DOHH2 (cell line): ENCODE data around the gene KISS1R.

Source experiments
- H3F3A ChIP-seq: fragments of 200-600 bp; sonication (generic), shearing (Covaris generic); 2 replicates; pipeline ENCODE4 v1.6.0; 2016; ENCODE audit warnings: antibody characterized with exemption, mild to moderate bottlenecking; ENCODE audit not compliant: control insufficient read depth, insufficient read depth
- H3K27ac ChIP-seq: fragments of 200-600 bp; sonication (generic); 2 replicates; pipeline ENCODE4 v1.5.1; 2014; ENCODE audit warnings: low read depth, mild to moderate bottlenecking, low read length, moderate library complexity
- H3K27me3 ChIP-seq: fragments of 200-600 bp; sonication (generic); 2 replicates; pipeline ENCODE4 v1.6.1; 2014; ENCODE audit warnings: mild to moderate bottlenecking, low read length, mixed read lengths; ENCODE audit not compliant: control insufficient read depth
- H3K36me3 ChIP-seq: fragments of 200-600 bp; sonication (generic); 2 replicates; pipeline ENCODE4 v1.6.1; 2014; ENCODE audit warnings: mild to moderate bottlenecking, low read length, moderate library complexity, mixed read lengths; ENCODE audit not compliant: control insufficient read depth
- H3K4me1 ChIP-seq: fragments of 200-600 bp; sonication (generic); 2 replicates; pipeline ENCODE4 v1.6.1; 2014; ENCODE audit warnings: mild to moderate bottlenecking, low read length, mixed read lengths; ENCODE audit not compliant: control insufficient read depth
- H3K4me2 ChIP-seq: fragments of 200-600 bp; sonication (generic); 2 replicates; pipeline ENCODE4 v1.6.0; 2014; ENCODE audit warnings: mild to moderate bottlenecking, low read length, moderate library complexity
- H3K4me3 ChIP-seq: fragments of 200-600 bp; sonication (generic); 2 replicates; pipeline ENCODE4 v1.5.1; 2014; ENCODE audit warnings: mild to moderate bottlenecking, low read length, mixed read lengths
- H3K79me2 ChIP-seq: fragments of 200-600 bp; sonication (generic); 2 replicates; pipeline ENCODE4 v1.6.1; 2014; ENCODE audit warnings: mild to moderate bottlenecking, low read length, mixed read lengths; ENCODE audit not compliant: control insufficient read depth
- H3K9me2 ChIP-seq: fragments of 200-600 bp; sonication (generic); replicated peaks from 2 replicates; pipeline ENCODE4 v1.6.1; 2014; ENCODE audit warnings: mild to moderate bottlenecking, low read length, mixed read lengths; ENCODE audit not compliant: control insufficient read depth
- H3K9me3 ChIP-seq: fragments of 200-600 bp; sonication (generic); 2 replicates; pipeline ENCODE4 v1.6.1; 2014; ENCODE audit warnings: antibody characterized with exemption, low read length, mixed read lengths; ENCODE audit not compliant: control insufficient read depth, insufficient read depth
- H4K20me1 ChIP-seq: fragments of 200-600 bp; sonication (generic); 2 replicates; pipeline ENCODE4 v1.6.0; 2014; ENCODE audit warnings: low read depth, mild to moderate bottlenecking, antibody characterized with exemption, low read length, moderate library complexity; ENCODE audit not compliant: control insufficient read depth, insufficient read depth
- EZH2phosphoT487 ChIP-seq: fragments of 200-600 bp; sonication (generic); IDR thresholded peaks from 2 replicates; pipeline ENCODE4 v1.6.1; 2017; ENCODE audit warnings: borderline replicate concordance, mild to moderate bottlenecking, antibody characterized with exemption, low read length, moderate library complexity, mixed read lengths
- TF ChIP-seq, protein P1 (sequence below): fragments of 200-600 bp; sonication (generic); IDR thresholded peaks from one replicate; pipeline ENCODE4 v1.5.1; 2014; ENCODE audit warnings: antibody characterized with exemption, mild to moderate bottlenecking, low read depth, low read length; ENCODE audit not compliant: poor library complexity, severe bottlenecking

KISS1R gene

GRCh38 chr19:960601-960938 is 43.4 kb downstream of the KISS1R start:
- H3K27ac ChIP-seq: no peak overlapping the region
- H3K4me1 ChIP-seq: no peaks in the 10 kb centered on the region

DNA sequence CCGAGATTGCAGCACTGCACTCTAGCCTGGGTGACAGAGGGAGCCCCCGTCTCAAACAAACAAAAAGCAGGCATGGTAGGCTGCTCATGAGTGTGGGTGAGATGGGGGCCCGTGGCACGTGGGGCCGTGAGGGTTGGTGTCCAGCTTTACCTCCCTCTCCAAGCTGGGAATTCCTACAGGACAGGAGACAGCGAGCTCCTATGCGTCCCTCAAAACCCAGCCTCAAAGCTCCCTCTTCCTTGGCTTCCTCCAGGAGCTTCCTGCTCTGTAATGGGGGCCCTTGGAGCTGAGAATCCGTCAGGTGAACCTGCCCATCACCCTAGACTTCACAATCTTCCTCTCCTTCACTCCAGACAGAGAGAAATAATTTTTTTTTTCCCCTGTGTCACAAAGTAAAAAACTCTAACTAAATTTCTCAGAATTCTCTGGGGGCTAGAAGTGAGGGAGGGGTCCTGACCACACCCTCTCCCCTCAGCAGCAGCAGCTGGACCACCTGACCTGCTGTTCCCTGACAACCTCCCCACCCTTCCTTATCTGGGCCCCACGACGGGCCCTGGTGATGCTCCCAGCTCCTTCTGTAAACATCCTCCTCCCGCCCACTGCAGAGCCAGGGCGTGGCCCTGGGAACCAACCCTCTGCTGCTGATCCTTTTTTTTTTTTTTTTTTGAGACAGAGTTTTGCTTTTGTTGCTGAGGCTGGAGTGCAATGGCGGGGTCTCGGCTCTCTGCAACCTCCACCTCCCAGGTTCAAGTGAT is 44.9 kb downstream of the KISS1R start:
- H3K4me1 ChIP-seq: no peaks in the 10 kb centered on the region
- no peak overlapping the region for H3K4me2 ChIP-seq
- no peaks in the 10 kb centered on the region for H3F3A ChIP-seq
- no peak overlapping the region for H3K27ac ChIP-seq
- no peaks in the 10 kb centered on the region for H3K9me2 ChIP-seq
- H3K9me3 ChIP-seq: no peaks in the 10 kb centered on the region
- no peak overlapping the region for H3K4me3 ChIP-seq
- H3K36me3 ChIP-seq: no peaks in the 10 kb centered on the region
- no peaks in the 10 kb centered on the region for H4K20me1 ChIP-seq
- no peak for TF ChIP-seq EZH2phosphoT487
- TF ChIP-seq, protein P1, sequence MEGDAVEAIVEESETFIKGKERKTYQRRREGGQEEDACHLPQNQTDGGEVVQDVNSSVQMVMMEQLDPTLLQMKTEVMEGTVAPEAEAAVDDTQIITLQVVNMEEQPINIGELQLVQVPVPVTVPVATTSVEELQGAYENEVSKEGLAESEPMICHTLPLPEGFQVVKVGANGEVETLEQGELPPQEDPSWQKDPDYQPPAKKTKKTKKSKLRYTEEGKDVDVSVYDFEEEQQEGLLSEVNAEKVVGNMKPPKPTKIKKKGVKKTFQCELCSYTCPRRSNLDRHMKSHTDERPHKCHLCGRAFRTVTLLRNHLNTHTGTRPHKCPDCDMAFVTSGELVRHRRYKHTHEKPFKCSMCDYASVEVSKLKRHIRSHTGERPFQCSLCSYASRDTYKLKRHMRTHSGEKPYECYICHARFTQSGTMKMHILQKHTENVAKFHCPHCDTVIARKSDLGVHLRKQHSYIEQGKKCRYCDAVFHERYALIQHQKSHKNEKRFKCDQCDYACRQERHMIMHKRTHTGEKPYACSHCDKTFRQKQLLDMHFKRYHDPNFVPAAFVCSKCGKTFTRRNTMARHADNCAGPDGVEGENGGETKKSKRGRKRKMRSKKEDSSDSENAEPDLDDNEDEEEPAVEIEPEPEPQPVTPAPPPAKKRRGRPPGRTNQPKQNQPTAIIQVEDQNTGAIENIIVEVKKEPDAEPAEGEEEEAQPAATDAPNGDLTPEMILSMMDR: no peak
- no peaks in the 10 kb centered on the region for H3K27me3 ChIP-seq
- H3K79me2 ChIP-seq: no peaks in the 10 kb centered on the region

More at GRCh38 chr19:960601-960938, 43.4 kb downstream of the KISS1R start:
- no peaks in the 10 kb centered on the region for H3K9me3 ChIP-seq
- no peaks in the 10 kb centered on the region for H3K27me3 ChIP-seq
- no peaks in the 10 kb centered on the region for H4K20me1 ChIP-seq
- H3F3A ChIP-seq: no peaks in the 10 kb centered on the region
- H3K9me2 ChIP-seq: no peaks in the 10 kb centered on the region
- H3K36me3 ChIP-seq: no peaks in the 10 kb centered on the region
- H3K4me3 ChIP-seq: no peak overlapping the region
- TF ChIP-seq, protein P1: no peak
- no peak for TF ChIP-seq EZH2phosphoT487
- H3K4me2 ChIP-seq: no peak overlapping the region
- no peaks in the 10 kb centered on the region for H3K79me2 ChIP-seq

GRCh38 chr19:962683-963400 is 45.7 kb downstream of the KISS1R start:
- no peaks in the 10 kb centered on the region for H4K20me1 ChIP-seq
- H3K79me2 ChIP-seq: no peaks in the 10 kb centered on the region
- no peaks in the 10 kb centered on the region for H3K36me3 ChIP-seq
- H3K9me3 ChIP-seq: no peaks in the 10 kb centered on the region
- no peaks in the 10 kb centered on the region for H3K27me3 ChIP-seq
- no peaks in the 10 kb centered on the region for H3K4me1 ChIP-seq
- H3F3A ChIP-seq: no peaks in the 10 kb centered on the region
- H3K27ac ChIP-seq: no peak overlapping the region
- no peak overlapping the region for H3K4me3 ChIP-seq
- no peak overlapping the region for H3K4me2 ChIP-seq
- TF ChIP-seq EZH2phosphoT487: no peak
- TF ChIP-seq, protein P1: no peak
- no peaks in the 10 kb centered on the region for H3K9me2 ChIP-seq
